A549 (cell line): ENCODE measurements around the gene SIRT1. TPM values are rescaled to one million over a fixed set of nuclear protein-coding genes. Genes with fewer than 3 reads are reported as not detected.
A peak's percentile ranks its signal among the peaks of the same experiment; 100 is the strongest.

Source experiments
- ATAC-seq, 2 experiments: fragments of 200-7000 bp in 1 of 2; fragments of >200 bp in 1 of 2; cut with Nextera tagmentation in 1 of 2; cut with Tn5 transposase in 1 of 2; 3 replicates each; pipeline versions ENCODE4 v1.8.0 to v1.9.1; 2018 to 2020; ENCODE audit warnings: mild to moderate bottlenecking in 1 of 2, moderate library complexity in 1 of 2
- CTCF ChIA-PET: fragments of 300-600 bp; sonication (Branson Sonifier 250); formaldehyde crosslinking; extraction: SDS; loops from one replicate; lab custom pipeline; 2021; ENCODE audit warnings: antibody characterized with exemption, inconsistent platforms; lab: Yijun Ruan, JAX
- POLR2A ChIA-PET: fragments of 350-600 bp; formaldehyde crosslinking; extraction: SDS; loops from one replicate; lab custom pipeline; 2021; ENCODE audit warnings: antibody characterized with exemption, inconsistent platforms; lab: Yijun Ruan, JAX
- DNase-seq, 2 experiments: peaks; one replicate each; pipeline versions ENCODE4 v3.0.0 to v3.0.0-alpha.2; 2011 to 2016; ENCODE audit warnings: low read depth in 1 of 2, low spot score in 1 of 2
- FAIRE-seq: peaks from 2 replicates; lab custom pipeline; 2011; peaks lifted over from hg19 to GRCh38; lab: Jason Lieb, UNC
- H3K27ac ChIP-seq, 2 experiments: fragments of >200 bp; sonication (Bioruptor Twin); formaldehyde crosslinking; 3 replicates each; pipeline ENCODE4 v1.5.1; 2016 to 2017
- H3K4me1 ChIP-seq: fragments of >200 bp; sonication (Bioruptor Twin); formaldehyde crosslinking; 3 replicates; pipeline ENCODE4 v1.6.1; 2016
- H3K4me2 ChIP-seq: fragments of >200 bp; sonication (Bioruptor Twin); formaldehyde crosslinking; 3 replicates; pipeline ENCODE4 v1.6.1; 2016
- H3K4me3 ChIP-seq: fragments of >200 bp; sonication (Bioruptor Twin); formaldehyde crosslinking; 3 replicates; pipeline ENCODE4 v1.5.1; 2016
- H3K9me3 ChIP-seq: fragments of >200 bp; sonication (Bioruptor Twin); formaldehyde crosslinking; 3 replicates; pipeline ENCODE4 v1.6.1; 2016
- BHLHE40 ChIP-seq: IDR thresholded peaks from 2 replicates; pipeline ENCODE4 v1.6.1; 2012; ENCODE audit warnings: low read depth, low read length, inconsistent platforms
- CBX2 ChIP-seq: fragments of 200-600 bp; sonication (generic); IDR thresholded peaks from 2 replicates; pipeline ENCODE4 v1.6.1; 2016; ENCODE audit warnings: low read depth, mild to moderate bottlenecking, borderline replicate concordance
- EHF ChIP-seq: fragments of 250-450 bp; sonication (Bioruptor Pico); IDR thresholded peaks from 2 replicates; pipeline ENCODE4 v1.5.0; 2020; ENCODE audit warnings: mild to moderate bottlenecking
- FOSL2 ChIP-seq, 2 experiments: fragments of 450-650 bp in 1 of 2; fragments of >200 bp in 1 of 2; sonication (Bioruptor Twin) in 1 of 2; formaldehyde crosslinking; IDR thresholded peaks; 2 replicates each; pipeline versions ENCODE4 v1.5.0 to v1.6.1; 2016 to 2020; ENCODE audit warnings: mild to moderate bottlenecking in 1 of 2, moderate library complexity in 1 of 2
- FOXS1 ChIP-seq: fragments of 250-450 bp; sonication (Bioruptor Pico); IDR thresholded peaks from 2 replicates; pipeline ENCODE4 v1.5.0; 2020; ENCODE audit warnings: mild to moderate bottlenecking, moderate library complexity
- HOXB5 ChIP-seq: fragments of 250-450 bp; sonication (Bioruptor Pico); IDR thresholded peaks from 2 replicates; pipeline ENCODE4 v1.5.0; 2020; ENCODE audit warnings: mild to moderate bottlenecking, moderate library complexity
- JUN ChIP-seq, 2 experiments: fragments of >200 bp; sonication (Bioruptor Twin); formaldehyde crosslinking; IDR thresholded peaks; 2 replicates in 1 of 2; 3 replicates in 1 of 2; pipeline ENCODE4 v1.6.1; 2016 to 2017
- JUNB ChIP-seq: fragments of >200 bp; sonication (Bioruptor Twin); formaldehyde crosslinking; IDR thresholded peaks from 2 replicates; pipeline ENCODE4 v1.6.1; 2016
- KDM1A ChIP-seq: fragments of 200-600 bp; sonication (generic); IDR thresholded peaks from 2 replicates; pipeline ENCODE4 v1.6.1; 2016; ENCODE audit warnings: low read depth, mild to moderate bottlenecking
- MAZ ChIP-seq: fragments of 150-350 bp; IDR thresholded peaks from 2 replicates; pipeline ENCODE4 v1.6.1; 2014; ENCODE audit warnings: antibody characterized with exemption, low read depth, low read length, borderline replicate concordance
- POLR2A ChIP-seq: IDR thresholded peaks from 2 replicates; pipeline ENCODE4 v1.6.1; 2012; ENCODE audit warnings: mild to moderate bottlenecking, low read length
- POLR2AphosphoS2 ChIP-seq: conservative IDR thresholded peaks from 2 replicates; pipeline ENCODE4 v1.6.1; 2012; ENCODE audit warnings: low read length, improper control_type of control experiment, inconsistent platforms
- RFX5 ChIP-seq: fragments of 450-650 bp; IDR thresholded peaks from 2 replicates; pipeline ENCODE4 v1.7.1; 2014; ENCODE audit warnings: antibody characterized with exemption, mild to moderate bottlenecking, moderate library complexity
- SREBF2 ChIP-seq: fragments of 450-650 bp; IDR thresholded peaks from 2 replicates; pipeline ENCODE4 v1.6.1; 2014; ENCODE audit warnings: mild to moderate bottlenecking, moderate library complexity
- TP53 ChIP-seq: fragments of 250-450 bp; sonication (Bioruptor Pico); IDR thresholded peaks from 2 replicates; pipeline ENCODE4 v1.5.0; 2021; ENCODE audit warnings: mild to moderate bottlenecking, moderate library complexity
- ZFP36 ChIP-seq: fragments of 450-650 bp; IDR thresholded peaks from 2 replicates; pipeline ENCODE4 v1.6.1; 2014; ENCODE audit warnings: borderline replicate concordance; ENCODE audit not compliant: partially characterized antibody
- WGBS: methylation state at CpG from one replicate; pipeline ENCODE4 v1.1.6; 2017; ENCODE audit errors: missing lambda C conversion rate; 5-methylcytosine and 5-hydroxymethylcytosine counted together
- polyA plus RNA-seq, 4 experiments: library from polyadenylated mRNA; depleted of rRNA in 3 of 4; stranded (reverse); fragments of >200 nt; fragmentation: RNase III in 1 of 4; extraction: RNeasy Plus Mini Kit Qiagen cat#74134 plus additional on column Dnase treatment in 1 of 4; gene quantifications; 2 replicates in 3 of 4; 3 replicates in 1 of 4; pipeline ENCODE4 v1.2.3, GENCODE V29; 2011 to 2017
- TF ChIP-seq, protein P1 (sequence below): IDR thresholded peaks from 2 replicates; pipeline ENCODE4 v1.6.1; 2012
- TF ChIP-seq, protein P2 (sequence below): fragments of >200 bp; sonication (Bioruptor Twin); formaldehyde crosslinking; IDR thresholded peaks from 3 replicates; pipeline ENCODE4 v1.6.1; 2016
- TF ChIP-seq, protein P3 (sequence below): fragments of 200-600 bp; sonication (generic); IDR thresholded peaks from 2 replicates; pipeline ENCODE4 v1.6.1; 2016; ENCODE audit warnings: antibody characterized with exemption, mild to moderate bottlenecking, moderate library complexity
- TF ChIP-seq, protein P4 (sequence below): IDR thresholded peaks from 2 replicates; pipeline ENCODE4 v1.6.1; 2012; ENCODE audit warnings: low read depth, borderline replicate concordance

The SIRT1 gene
- polyA plus RNA-seq, 2 of the 4 experiments (the other 2 are of a cell fraction), result 16.2 to 34.8 TPM

DNA sequence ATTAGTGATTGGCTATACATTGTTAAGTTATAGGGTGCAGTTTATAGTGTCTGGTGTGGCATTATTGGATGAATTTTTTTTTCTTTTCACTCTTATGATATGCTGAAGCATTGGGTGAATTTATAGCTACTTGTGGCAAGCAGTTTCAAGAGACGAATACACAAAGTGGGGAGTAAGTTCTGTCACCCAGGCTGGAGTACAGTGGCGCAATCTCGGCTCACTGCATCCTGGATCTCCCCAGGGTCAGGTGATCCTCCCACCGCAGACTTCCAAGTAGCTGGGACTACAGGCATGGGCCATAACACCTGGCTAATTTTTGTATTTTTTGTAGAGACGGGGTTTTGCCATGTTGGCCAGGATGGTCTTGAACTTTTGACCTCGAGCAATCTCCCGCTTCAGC is 6.3 kb upstream of the SIRT1 start:
- H3K4me2 ChIP-seq, result no peak overlapping the region
- no peaks in the 10 kb centered on the region for H3K4me1 ChIP-seq
- no peak overlapping the region for H3K4me3 ChIP-seq
- ChIA-PET POLR2A (interaction anchor here (0.6 kb wide), 1 partner anchor 843 kb away, joined by 3 read pairs; the partner anchor contains the start of gene CCAR1), CTCF (interaction anchor here (1.2 to 1.5 kb wide), 3 partner anchors 12 to 90 kb away, joined by 4 to 5 read pairs (median 4); no protein-coding TSS in a partner anchor)
- no peak for TF ChIP-seq TP53 (CRISPR knock-in tag)
- TF ChIP-seq, protein P1, sequence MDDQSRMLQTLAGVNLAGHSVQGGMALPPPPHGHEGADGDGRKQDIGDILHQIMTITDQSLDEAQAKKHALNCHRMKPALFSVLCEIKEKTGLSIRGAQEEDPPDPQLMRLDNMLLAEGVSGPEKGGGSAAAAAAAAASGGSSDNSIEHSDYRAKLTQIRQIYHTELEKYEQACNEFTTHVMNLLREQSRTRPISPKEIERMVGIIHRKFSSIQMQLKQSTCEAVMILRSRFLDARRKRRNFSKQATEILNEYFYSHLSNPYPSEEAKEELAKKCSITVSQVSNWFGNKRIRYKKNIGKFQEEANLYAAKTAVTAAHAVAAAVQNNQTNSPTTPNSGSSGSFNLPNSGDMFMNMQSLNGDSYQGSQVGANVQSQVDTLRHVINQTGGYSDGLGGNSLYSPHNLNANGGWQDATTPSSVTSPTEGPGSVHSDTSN, result no peak
- H3K27ac ChIP-seq, result no peak overlapping the region
- ATAC-seq (no peak), DNase-seq (no peak), FAIRE-seq (no peak)
- WGBS, result 84% methylated on average over 7 of the region's 7 CpGs
- no peaks in the 10 kb centered on the region for H3K9me3 ChIP-seq

DNA sequence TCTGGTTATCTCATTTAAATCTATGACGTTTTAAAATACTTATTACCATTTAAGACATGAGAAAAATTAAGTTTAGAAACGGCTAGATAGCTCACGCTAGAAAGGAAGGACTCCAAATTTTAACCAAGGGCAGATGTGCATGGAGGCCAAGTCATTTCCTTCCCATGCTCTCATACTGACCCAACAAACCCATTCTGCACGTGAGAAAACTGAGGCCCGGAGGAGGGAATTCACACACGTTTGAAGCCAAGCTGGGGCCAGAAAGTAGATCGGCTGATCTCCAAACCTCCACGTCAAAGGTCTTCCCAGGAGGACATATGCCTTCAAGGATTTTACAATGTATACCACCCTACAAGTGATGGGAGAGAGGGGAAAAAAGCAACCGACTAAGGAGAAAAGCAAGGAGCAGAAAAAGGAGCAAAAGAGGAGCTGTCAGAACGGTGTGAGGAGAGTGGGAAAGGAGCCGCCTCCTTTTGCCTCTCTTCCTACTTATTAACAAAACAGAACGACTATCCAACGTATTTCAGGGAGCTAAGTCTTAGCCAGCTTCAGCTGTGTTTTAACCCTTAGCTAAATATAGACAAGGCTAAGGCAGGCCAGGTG is 645 bp upstream of the SIRT1 start:
- FAIRE-seq, result no peak
- peak in 1 of 2 experiments; percentile 37; a peak in 4 of 6 replicates for ATAC-seq
- CTCF ChIA-PET, result interaction anchor here (1.2 to 1.9 kb wide), 4 partner anchors 29 to 98 kb away, joined by 3 to 12 read pairs (median 5); no protein-coding TSS in a partner anchor
- POLR2A ChIA-PET, result interaction anchor here (0.6 to 1.4 kb wide), 9 partner anchors 9 to 944 kb away, joined by 3 to 4 read pairs (median 3); partner anchors contain the start of genes PBLD and STOX1
- 57% methylated on average over 13 of the region's 13 CpGs for WGBS
- Histone ChIP-seq H3K4me1 (peaks cover 11% of the 10 kb centered on the region), H3K4me2 (peak overlapping the region; percentile 84), H3K9me3 (no peaks in the 10 kb centered on the region), H3K27ac (peak overlapping the region; percentile 94 to 95), H3K4me3 (peak overlapping the region; percentile 69)
- TF ChIP-seq KDM1A (no peak), SREBF2 (no peak), ZFP36 (no peak), FOSL2 (IDR thresholded peaks at IDR 0.05) (no peak), FOSL2 (CRISPR knock-in tag; IDR thresholded peaks at IDR 0.05) (no peak)
- no peak for DNase-seq

DNA sequence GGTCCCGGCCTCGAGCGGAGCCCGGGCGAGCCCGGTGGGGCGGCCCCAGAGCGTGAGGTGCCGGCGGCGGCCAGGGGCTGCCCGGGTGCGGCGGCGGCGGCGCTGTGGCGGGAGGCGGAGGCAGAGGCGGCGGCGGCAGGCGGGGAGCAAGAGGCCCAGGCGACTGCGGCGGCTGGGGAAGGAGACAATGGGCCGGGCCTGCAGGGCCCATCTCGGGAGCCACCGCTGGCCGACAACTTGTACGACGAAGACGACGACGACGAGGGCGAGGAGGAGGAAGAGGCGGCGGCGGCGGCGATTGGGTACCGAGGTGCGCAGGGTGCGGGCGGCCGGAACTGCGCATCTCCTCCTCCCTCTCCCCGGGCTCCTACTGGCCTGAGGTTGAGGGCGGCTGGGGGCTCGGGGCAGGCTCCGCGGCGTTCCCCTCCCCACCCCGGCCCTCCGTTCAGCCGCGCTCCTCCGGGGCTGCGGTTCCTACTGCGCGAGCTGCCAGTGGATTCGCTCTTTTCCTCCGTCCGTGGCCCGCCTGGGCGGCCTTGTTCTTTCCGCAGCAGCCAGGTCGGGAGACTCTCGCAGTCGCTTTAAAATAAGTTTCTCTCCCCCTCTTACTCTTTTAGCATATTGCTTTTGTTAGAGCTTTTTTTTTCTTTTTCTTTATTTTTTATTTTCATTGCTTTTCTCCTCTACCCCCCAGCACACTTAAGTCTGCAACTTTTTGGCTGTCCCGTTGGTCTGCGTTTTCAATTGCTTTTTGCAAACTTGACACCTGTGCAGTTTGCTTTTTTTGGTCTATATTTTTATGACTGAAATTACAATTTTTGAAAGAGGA is 600 bp downstream of the SIRT1 start:
- FAIRE-seq, result no peak
- POLR2A ChIA-PET, result interaction anchor here (0.6 to 1.4 kb wide), 7 partner anchors 17 to 448 kb away, joined by 3 to 6 read pairs (median 4); partner anchors contain the start of genes HNRNPH3 and PBLD
- H3K27ac ChIP-seq, result peak overlapping the region; percentile 94 to 95
- peak; percentile 69 to 83 for DNase-seq
- CTCF ChIA-PET, result interaction anchor here (0.6 to 1.9 kb wide), 7 partner anchors 9 to 729 kb away, joined by 3 to 12 read pairs (median 3); no protein-coding TSS in a partner anchor
- peak overlapping the region; percentile 69 for H3K4me3 ChIP-seq
- TF ChIP-seq RFX5 (0 out of 2 replicates have a peak, but pooled peaks have one; percentile 33), JUN (IDR thresholded peaks at IDR 0.05) (peak; percentile 77 to 88; a peak in 4 of 5 replicates), POLR2A (peak; percentile 19; the same call in 1 of the 2 replicates), MAZ (no peak), HOXB5 (CRISPR knock-in tag) (no peak), TP53 (CRISPR knock-in tag) (peak; percentile 70; the same call in 1 of the 2 replicates)
- TF ChIP-seq, protein P2, sequence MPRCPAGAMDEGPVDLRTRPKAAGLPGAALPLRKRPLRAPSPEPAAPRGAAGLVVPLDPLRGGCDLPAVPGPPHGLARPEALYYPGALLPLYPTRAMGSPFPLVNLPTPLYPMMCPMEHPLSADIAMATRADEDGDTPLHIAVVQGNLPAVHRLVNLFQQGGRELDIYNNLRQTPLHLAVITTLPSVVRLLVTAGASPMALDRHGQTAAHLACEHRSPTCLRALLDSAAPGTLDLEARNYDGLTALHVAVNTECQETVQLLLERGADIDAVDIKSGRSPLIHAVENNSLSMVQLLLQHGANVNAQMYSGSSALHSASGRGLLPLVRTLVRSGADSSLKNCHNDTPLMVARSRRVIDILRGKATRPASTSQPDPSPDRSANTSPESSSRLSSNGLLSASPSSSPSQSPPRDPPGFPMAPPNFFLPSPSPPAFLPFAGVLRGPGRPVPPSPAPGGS, result peak; percentile 54; the same call in 1 of the 3 replicates
- ATAC-seq, result peak; percentile 87 to 88
- 1% methylated on average over 37 of the region's 73 CpGs for WGBS
- H3K9me3 ChIP-seq, result no peaks in the 10 kb centered on the region
- H3K4me1 ChIP-seq, result peaks cover 11% of the 10 kb centered on the region
- peak overlapping the region; percentile 83 for H3K4me2 ChIP-seq

DNA sequence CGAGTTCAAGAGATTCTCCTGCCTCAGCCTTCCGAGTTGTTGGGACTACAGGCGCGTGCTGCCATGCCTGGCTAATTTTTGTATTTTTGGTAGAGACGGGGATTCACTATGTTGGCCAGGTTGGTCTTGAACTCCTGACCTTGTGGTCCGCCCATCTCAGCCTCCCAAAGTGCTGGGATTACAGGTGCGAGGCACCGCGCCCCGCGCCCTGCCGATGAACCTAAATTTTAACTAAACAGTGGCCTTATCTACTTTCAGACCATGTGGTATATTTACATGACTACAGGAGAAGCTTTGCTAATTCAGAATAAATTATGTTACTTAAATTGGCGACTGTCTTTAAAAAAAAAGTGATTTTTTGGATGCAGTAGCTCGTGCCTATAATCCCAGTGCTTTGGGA is 9.2 kb downstream of the SIRT1 start:
- ATAC-seq, result no peak
- CTCF ChIA-PET, result interaction anchor here (0.6 to 1.6 kb wide), 2 partner anchors 95 to 262 kb away, joined by 3 read pairs; no protein-coding TSS in a partner anchor
- Histone ChIP-seq H3K4me1 (no peaks in the 10 kb centered on the region), H3K9me3 (no peaks in the 10 kb centered on the region), H3K4me3 (no peak overlapping the region), H3K27ac (no peak overlapping the region), H3K4me2 (no peak overlapping the region)
- DNase-seq, result no peak
- POLR2A ChIA-PET, result interaction anchor here (0.6 kb wide), 1 partner anchor 19 kb away, joined by 3 read pairs; no protein-coding TSS in a partner anchor
- no peak for FAIRE-seq
- WGBS, result 89% methylated on average over 14 of the region's 14 CpGs
- TF ChIP-seq JUNB (no peak), CBX2 (no peak), EHF (CRISPR knock-in tag) (no peak), POLR2AphosphoS2 (no peak), BHLHE40 (no peak), FOXS1 (CRISPR knock-in tag) (no peak), TP53 (CRISPR knock-in tag) (no peak), RFX5 (no peak), FOSL2 (IDR thresholded peaks at IDR 0.05) (no peak), FOSL2 (CRISPR knock-in tag; IDR thresholded peaks at IDR 0.05) (no peak)
- TF ChIP-seq, protein P3, sequence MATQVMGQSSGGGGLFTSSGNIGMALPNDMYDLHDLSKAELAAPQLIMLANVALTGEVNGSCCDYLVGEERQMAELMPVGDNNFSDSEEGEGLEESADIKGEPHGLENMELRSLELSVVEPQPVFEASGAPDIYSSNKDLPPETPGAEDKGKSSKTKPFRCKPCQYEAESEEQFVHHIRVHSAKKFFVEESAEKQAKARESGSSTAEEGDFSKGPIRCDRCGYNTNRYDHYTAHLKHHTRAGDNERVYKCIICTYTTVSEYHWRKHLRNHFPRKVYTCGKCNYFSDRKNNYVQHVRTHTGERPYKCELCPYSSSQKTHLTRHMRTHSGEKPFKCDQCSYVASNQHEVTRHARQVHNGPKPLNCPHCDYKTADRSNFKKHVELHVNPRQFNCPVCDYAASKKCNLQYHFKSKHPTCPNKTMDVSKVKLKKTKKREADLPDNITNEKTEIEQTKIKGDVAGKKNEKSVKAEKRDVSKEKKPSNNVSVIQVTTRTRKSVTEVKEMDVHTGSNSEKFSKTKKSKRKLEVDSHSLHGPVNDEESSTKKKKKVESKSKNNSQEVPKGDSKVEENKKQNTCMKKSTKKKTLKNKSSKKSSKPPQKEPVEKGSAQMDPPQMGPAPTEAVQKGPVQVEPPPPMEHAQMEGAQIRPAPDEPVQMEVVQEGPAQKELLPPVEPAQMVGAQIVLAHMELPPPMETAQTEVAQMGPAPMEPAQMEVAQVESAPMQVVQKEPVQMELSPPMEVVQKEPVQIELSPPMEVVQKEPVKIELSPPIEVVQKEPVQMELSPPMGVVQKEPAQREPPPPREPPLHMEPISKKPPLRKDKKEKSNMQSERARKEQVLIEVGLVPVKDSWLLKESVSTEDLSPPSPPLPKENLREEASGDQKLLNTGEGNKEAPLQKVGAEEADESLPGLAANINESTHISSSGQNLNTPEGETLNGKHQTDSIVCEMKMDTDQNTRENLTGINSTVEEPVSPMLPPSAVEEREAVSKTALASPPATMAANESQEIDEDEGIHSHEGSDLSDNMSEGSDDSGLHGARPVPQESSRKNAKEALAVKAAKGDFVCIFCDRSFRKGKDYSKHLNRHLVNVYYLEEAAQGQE, result no peak
- TF ChIP-seq, protein P4, sequence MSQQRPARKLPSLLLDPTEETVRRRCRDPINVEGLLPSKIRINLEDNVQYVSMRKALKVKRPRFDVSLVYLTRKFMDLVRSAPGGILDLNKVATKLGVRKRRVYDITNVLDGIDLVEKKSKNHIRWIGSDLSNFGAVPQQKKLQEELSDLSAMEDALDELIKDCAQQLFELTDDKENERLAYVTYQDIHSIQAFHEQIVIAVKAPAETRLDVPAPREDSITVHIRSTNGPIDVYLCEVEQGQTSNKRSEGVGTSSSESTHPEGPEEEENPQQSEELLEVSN, result no peak
